Common myeloid progenitor, CD34-positive (primary cell): ENCODE measurements around the gene PRSS35.

ENCODE experiments used
- CTCF ChIA-PET: fragments of 350-600 bp; sonication (Branson Sonifier 250); formaldehyde crosslinking; loops from one replicate; lab custom pipeline; 2021; ENCODE audit warnings: antibody characterized with exemption; lab: Charles Lee
- POLR2A ChIA-PET: fragments of 350-600 bp; sonication (Branson Sonifier 250); formaldehyde crosslinking; loops from one replicate; lab custom pipeline; 2021; ENCODE audit warnings: antibody characterized with exemption; lab: Charles Lee
- DNase-seq, 3 donors: peaks; one replicate each; pipeline versions ENCODE4 v3.0.0 to v3.0.0-alpha.2; 2013
- H3K27ac ChIP-seq, 2 experiments: 1 replicate in 1 of 2; 2 replicates in 1 of 2; pipeline ENCODE4 v1.7.0; 2013; ENCODE audit warnings: inconsistent platforms in 2 of 2, low read length in 2 of 2, mild to moderate bottlenecking in 2 of 2, low read depth in 1 of 2, moderate library complexity in 1 of 2; ENCODE audit not compliant: severe bottlenecking in 2 of 2, insufficient read depth in 1 of 2, poor library complexity in 1 of 2
- H3K27me3 ChIP-seq, 5 experiments: replicated peaks in 2 of 5; 1 replicate in 3 of 5; 2 replicates in 2 of 5; pipeline versions ENCODE4 v1.6.1 to v1.7.0; 2013; ENCODE audit warnings: low read length in 4 of 5, mild to moderate bottlenecking in 2 of 5, moderate library complexity in 2 of 5, inconsistent platforms in 1 of 5; ENCODE audit not compliant: insufficient read depth in 5 of 5, control insufficient read depth in 4 of 5
- H3K36me3 ChIP-seq, 4 experiments: 1 replicate in 2 of 4; 2 replicates in 2 of 4; pipeline versions ENCODE4 v1.6.1 to v1.7.0; 2013; ENCODE audit warnings: low read length in 3 of 4, control low read depth in 1 of 4, mild to moderate bottlenecking in 1 of 4; ENCODE audit not compliant: control insufficient read depth in 4 of 4, insufficient read depth in 4 of 4
- H3K4me1 ChIP-seq, 4 experiments: 1 replicate in 3 of 4; 2 replicates in 1 of 4; pipeline versions ENCODE4 v1.6.1 to v1.7.1; 2013; ENCODE audit warnings: low read length in 3 of 4, mild to moderate bottlenecking in 3 of 4, control low read depth in 1 of 4, inconsistent platforms in 1 of 4, moderate library complexity in 1 of 4; ENCODE audit not compliant: control insufficient read depth in 4 of 4, insufficient read depth in 4 of 4; ENCODE audit errors: control extremely low read depth in 1 of 4
- H3K4me3 ChIP-seq, 7 experiments: 1 replicate in 4 of 7; 2 replicates in 3 of 7; pipeline versions ENCODE4 v1.5.1 to v1.7.0; 2013; ENCODE audit warnings: mild to moderate bottlenecking in 7 of 7, low read length in 6 of 7, moderate library complexity in 6 of 7, inconsistent platforms in 2 of 7, low read depth in 2 of 7, control low read depth in 1 of 7; ENCODE audit not compliant: insufficient read depth in 4 of 7, control insufficient read depth in 1 of 7; ENCODE audit errors: extremely low read depth in 1 of 7
- H3K9me3 ChIP-seq, 5 experiments: 1 replicate in 4 of 5; 2 replicates in 1 of 5; pipeline versions ENCODE4 v1.6.1 to v1.7.1; 2013; ENCODE audit warnings: low read length in 4 of 5, mild to moderate bottlenecking in 2 of 5, inconsistent platforms in 1 of 5, low read depth in 1 of 5, moderate library complexity in 1 of 5; ENCODE audit not compliant: control insufficient read depth in 4 of 5, insufficient read depth in 2 of 5; ENCODE audit errors: control extremely low read depth in 1 of 5
- WGBS: methylation state at CpG from one replicate; pipeline ENCODE4 v1.1.5; 2013; ENCODE audit not compliant: insufficient coverage; 5-methylcytosine and 5-hydroxymethylcytosine counted together

The PRSS35 gene

DNA sequence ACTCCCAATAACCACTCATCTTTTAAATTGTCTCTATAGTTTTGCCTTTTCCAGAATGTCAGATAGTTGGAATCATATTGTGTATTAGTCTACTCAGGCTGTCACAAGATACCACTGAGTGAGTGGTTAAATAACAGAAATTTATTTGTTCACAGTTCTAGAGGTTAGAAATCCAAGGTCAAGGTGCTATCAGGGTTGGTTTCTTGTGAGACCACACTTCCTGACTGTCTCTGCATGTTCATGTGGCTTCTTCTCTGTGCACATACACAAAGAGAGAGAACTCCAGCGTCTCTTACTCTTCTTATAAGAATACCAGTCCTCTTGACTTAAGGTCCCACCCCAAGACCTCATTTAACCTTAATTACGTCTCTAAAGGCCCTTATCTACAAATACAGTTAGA lies 23.9 kb upstream of the PRSS35 start:
- no peaks in the 10 kb centered on the region for H3K27me3 ChIP-seq
- ChIA-PET CTCF (no interaction called here), POLR2A (no interaction called here)
- no peaks in the 10 kb centered on the region for H3K9me3 ChIP-seq
- peak in 1 of 3 donors; percentile 21 for DNase-seq
- H3K27ac ChIP-seq: no peak overlapping the region
- no peaks in the 10 kb centered on the region for H3K36me3 ChIP-seq
- WGBS: no CpG with 5 or more reads among the region's 2 CpGs
- H3K4me1 ChIP-seq: no peaks in the 10 kb centered on the region
- H3K4me3 ChIP-seq: no peak overlapping the region

DNA sequence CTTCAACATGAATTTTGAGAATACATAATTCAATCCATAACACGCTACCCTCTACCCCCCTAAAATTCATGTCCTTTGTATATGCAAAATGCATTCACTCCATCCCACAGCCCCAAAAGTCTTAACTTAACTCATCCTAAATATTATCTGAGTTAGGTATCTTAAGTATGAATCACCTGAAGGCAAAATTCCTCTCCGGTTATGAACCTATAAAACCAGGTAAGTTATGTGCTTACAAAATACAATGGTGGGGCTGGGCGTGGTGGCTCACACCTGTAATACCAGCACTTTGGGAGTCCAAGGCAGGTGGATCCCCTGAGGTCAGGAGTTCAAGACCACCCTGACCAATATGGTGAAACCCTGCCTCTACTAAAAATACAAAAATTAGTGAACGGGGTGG lies 23.5 kb upstream of the PRSS35 start:
- no peaks in the 10 kb centered on the region for H3K4me1 ChIP-seq
- ChIA-PET POLR2A (no interaction called here), CTCF (interaction anchor here (1.1 kb wide), 1 partner anchor 71 kb away, joined by 3 read pairs; no protein-coding TSS in a partner anchor)
- no peak for DNase-seq
- no peak overlapping the region for H3K4me3 ChIP-seq
- no peaks in the 10 kb centered on the region for H3K36me3 ChIP-seq
- no peaks in the 10 kb centered on the region for H3K9me3 ChIP-seq
- 80% methylated on average over 3 of the region's 4 CpGs for WGBS
- H3K27ac ChIP-seq: no peak overlapping the region
- H3K27me3 ChIP-seq: no peaks in the 10 kb centered on the region

DNA sequence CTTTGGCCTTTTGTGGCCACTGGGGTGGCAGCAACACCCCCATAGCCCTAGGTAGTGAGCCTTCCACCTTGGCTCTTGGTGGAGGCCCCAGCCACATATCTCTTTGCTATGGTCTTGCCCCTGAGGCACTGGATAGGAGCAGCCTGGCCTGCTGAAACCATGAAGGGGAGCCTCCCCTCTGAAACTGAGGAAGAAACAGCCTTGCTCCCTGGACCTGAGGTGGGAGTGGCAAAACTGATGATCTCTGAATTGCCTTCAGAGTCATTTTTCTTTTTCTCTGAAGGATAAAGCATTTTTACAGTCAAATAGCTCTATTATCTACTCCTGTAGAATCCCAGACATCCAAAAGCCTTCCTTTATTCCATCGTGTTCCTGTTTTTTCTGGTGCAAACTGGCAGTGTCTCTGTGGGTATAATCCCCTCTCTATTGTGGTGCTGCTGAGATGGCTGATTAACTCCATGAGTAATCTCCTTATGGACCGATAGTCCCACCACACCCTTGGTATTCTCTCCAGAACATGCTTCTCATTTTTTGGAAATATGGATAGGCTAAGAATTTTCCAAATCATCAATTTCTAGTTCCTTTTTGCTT lies 22.0 kb upstream of the PRSS35 start:
- no peak overlapping the region for H3K27ac ChIP-seq
- CTCF ChIA-PET: no interaction called here
- H3K27me3 ChIP-seq: no peaks in the 10 kb centered on the region
- no peaks in the 10 kb centered on the region for H3K9me3 ChIP-seq
- 100% methylated on average over 1 of the region's 2 CpGs for WGBS
- H3K36me3 ChIP-seq: no peaks in the 10 kb centered on the region
- POLR2A ChIA-PET: no interaction called here
- H3K4me3 ChIP-seq: no peak overlapping the region
- no peaks in the 10 kb centered on the region for H3K4me1 ChIP-seq
- no peak for DNase-seq

DNA sequence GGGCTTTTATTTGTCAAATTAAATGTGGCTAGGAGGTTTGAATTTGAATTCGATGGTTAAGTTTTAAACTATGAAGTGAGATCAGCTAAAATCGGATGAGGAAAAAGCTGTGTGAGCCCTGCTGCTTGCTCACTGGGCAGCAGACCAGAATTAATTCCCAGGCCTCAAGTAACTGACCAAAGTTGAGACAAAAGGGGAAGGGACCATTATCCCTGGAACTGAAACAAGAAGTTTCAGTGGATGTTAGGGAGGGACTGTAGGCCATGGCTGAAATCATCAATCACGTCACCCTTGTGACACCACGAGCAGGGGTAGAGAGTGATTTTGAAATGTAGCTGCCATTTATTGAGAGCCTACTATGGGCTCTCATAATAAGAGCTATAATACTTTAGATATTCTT lies 7.0 kb upstream of the PRSS35 start:
- no peak for DNase-seq
- H3K9me3 ChIP-seq: peaks cover 0 to 2% (median 0%) of the 10 kb centered on the region in 5 experiments
- POLR2A ChIA-PET: no interaction called here
- H3K4me3 ChIP-seq: no peak overlapping the region
- H3K36me3 ChIP-seq: no peaks in the 10 kb centered on the region
- H3K4me1 ChIP-seq: no peaks in the 10 kb centered on the region
- H3K27ac ChIP-seq: no peak overlapping the region
- WGBS: 98% methylated on average over 4 of the region's 4 CpGs
- H3K27me3 ChIP-seq: no peaks in the 10 kb centered on the region
- CTCF ChIA-PET: interaction anchor here (1.3 to 3.5 kb wide), 3 partner anchors 9 to 276 kb away, joined by 3 to 21 read pairs (median 4); no protein-coding TSS in a partner anchor

DNA sequence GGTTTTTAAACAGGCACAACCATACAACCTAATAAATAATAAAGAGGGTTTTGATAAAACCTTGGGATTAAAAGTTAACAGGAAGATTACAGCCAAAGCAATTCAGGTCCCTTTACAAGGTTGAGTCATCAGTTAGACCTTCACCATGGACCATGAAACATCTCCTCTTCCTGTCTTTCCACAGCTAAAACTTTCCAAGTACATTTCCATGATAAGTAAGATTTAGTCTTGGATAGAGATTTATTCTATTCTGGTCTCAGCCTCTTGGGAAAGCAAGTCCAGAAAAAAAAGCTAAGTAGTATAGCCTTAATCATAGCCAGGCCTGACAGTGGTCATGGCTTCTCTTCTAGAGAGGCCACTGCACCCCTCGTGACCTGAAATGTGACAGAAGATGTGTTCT lies 2.9 kb upstream of the PRSS35 start:
- Histone ChIP-seq H3K4me3 (no peak overlapping the region), H3K36me3 (no peaks in the 10 kb centered on the region), H3K27me3 (peaks cover 3 to 31% (median 15%) of the 10 kb centered on the region in 5 experiments), H3K27ac (no peak overlapping the region), H3K4me1 (peaks cover 0 to 12% (median 8%) of the 10 kb centered on the region in 4 experiments), H3K9me3 (no peaks in the 10 kb centered on the region)
- ChIA-PET CTCF (interaction anchor here (1.3 to 7.3 kb wide), 3 partner anchors 57 to 289 kb away, joined by 3 to 211 read pairs (median 162); no protein-coding TSS in a partner anchor), POLR2A (no interaction called here)
- WGBS: 83% methylated on average over 1 of the region's 1 CpG
- DNase-seq: no peak

DNA sequence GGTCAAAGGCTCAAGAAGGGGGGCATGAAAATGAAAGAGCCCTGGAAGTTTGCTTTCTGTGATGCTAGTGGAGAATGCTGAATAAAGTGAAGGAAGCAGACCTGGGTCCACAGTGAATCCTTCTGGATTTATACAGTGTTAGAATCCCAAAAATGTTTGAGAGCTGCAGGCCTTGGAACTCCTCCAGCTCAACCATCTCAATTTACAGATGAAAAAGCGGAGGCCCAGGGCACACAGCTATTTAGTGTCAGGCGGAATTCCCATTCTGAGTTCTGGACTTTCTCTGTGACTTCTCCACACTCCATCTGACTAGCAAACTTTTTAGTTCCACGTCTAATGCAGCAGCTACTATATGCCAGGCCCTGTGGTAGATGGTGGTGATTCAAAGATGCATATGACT lies 1.5 kb upstream of the PRSS35 start:
- no peaks in the 10 kb centered on the region for H3K36me3 ChIP-seq
- no peaks in the 10 kb centered on the region for H3K9me3 ChIP-seq
- H3K4me3 ChIP-seq: no peak overlapping the region
- H3K27me3 ChIP-seq: peaks cover 3 to 31% (median 18%) of the 10 kb centered on the region in 5 experiments
- H3K27ac ChIP-seq: no peak overlapping the region
- no peak for DNase-seq
- peaks cover 0 to 12% (median 8%) of the 10 kb centered on the region in 4 experiments for H3K4me1 ChIP-seq
- WGBS: 100% methylated on average over 2 of the region's 3 CpGs
- CTCF ChIA-PET: interaction anchor here (1.1 to 7.3 kb wide), 7 partner anchors 18 to 444 kb away, joined by 3 to 211 read pairs (median 5); partner anchors contain the start of genes DOP1A and ME1
- POLR2A ChIA-PET: no interaction called here

DNA sequence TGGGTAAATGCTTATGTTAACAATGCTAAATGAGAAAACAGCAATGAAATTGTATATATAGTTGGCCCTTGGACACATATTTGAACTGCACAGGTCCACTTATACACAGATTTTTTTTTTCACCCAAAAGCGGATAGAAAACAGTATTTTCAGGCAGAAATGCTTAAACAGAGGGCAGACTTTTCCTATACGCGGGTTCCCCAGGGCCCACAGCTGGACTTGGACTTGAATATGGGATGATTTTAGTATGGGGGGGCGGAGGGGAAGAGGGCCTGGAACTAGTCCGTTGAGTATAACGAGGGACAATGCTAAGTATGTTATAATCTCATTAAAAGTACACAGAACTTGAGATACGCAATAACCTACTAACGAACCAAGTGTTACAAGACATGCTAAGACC lies 1.1 kb upstream of the PRSS35 start:
- POLR2A ChIA-PET: no interaction called here
- peaks cover 3 to 31% (median 18%) of the 10 kb centered on the region in 5 experiments for H3K27me3 ChIP-seq
- no peak for DNase-seq
- no peaks in the 10 kb centered on the region for H3K9me3 ChIP-seq
- H3K36me3 ChIP-seq: no peaks in the 10 kb centered on the region
- H3K4me3 ChIP-seq: no peak overlapping the region
- WGBS: 100% methylated on average over 4 of the region's 8 CpGs
- peaks cover 0 to 12% (median 8%) of the 10 kb centered on the region in 4 experiments for H3K4me1 ChIP-seq
- CTCF ChIA-PET: interaction anchor here (1.1 to 7.3 kb wide), 10 partner anchors 15 to 444 kb away, joined by 3 to 211 read pairs (median 4); partner anchors contain the start of genes DOP1A and ME1
- no peak overlapping the region for H3K27ac ChIP-seq
